ENCODE results near the gene SLC27A6. TPM values are rescaled to one million over a fixed set of nuclear protein-coding genes. Genes with fewer than 3 reads are reported as not detected.
"Not testable (repeated sequence)": the region's sequence is repeated elsewhere in the genome, so short reads cannot be mapped to it uniquely, and the experiment has no call there.

SLC27A6 gene
- total and polyA plus RNA-seq, 4 experiments from 2014 or later: not detected

GRCh38 chr5:129027260-129027659, 62.0 kb downstream of the SLC27A6 start:
- intact Hi-C loops (cut with micrococcal nuclease): no loop called here
- Mint-ChIP-seq H3K27me3 (peaks cover 2 to 3% of the 10 kb centered on the region in 2 donors), H3K9me3 (no peaks in the 10 kb centered on the region), H3K4me1 (no peaks in the 10 kb centered on the region), H3K4me3 (no peak overlapping the region), H3K27ac (no peak overlapping the region), H3K36me3 (no peaks in the 10 kb centered on the region)
- no peaks in the 10 kb centered on the region for H3K4me1 ChIP-seq (ENCODE audit: insufficient read depth, low read length)
- H3K27ac ChIP-seq (ENCODE audit: low read depth, low read length): no peak overlapping the region
- CTCF ChIA-PET (ENCODE audit: partially characterized antibody): no interaction called here
- no peak for DNase-seq
- no peaks in the 10 kb centered on the region for H3K27me3 ChIP-seq (ENCODE audit: insufficient read depth, low read length)
- no peaks in the 10 kb centered on the region for H3K36me3 ChIP-seq (ENCODE audit: insufficient read depth, low read length)
- POLR2A ChIA-PET (ENCODE audit: partially characterized antibody): no interaction called here
- H3K4me3 ChIP-seq (ENCODE audit: low read length in 2 of 2): no peak overlapping the region
- H3K9me3 ChIP-seq (ENCODE audit: control insufficient read depth in 1 of 2, low read length in 2 of 2): no peaks in the 10 kb centered on the region

DNA sequence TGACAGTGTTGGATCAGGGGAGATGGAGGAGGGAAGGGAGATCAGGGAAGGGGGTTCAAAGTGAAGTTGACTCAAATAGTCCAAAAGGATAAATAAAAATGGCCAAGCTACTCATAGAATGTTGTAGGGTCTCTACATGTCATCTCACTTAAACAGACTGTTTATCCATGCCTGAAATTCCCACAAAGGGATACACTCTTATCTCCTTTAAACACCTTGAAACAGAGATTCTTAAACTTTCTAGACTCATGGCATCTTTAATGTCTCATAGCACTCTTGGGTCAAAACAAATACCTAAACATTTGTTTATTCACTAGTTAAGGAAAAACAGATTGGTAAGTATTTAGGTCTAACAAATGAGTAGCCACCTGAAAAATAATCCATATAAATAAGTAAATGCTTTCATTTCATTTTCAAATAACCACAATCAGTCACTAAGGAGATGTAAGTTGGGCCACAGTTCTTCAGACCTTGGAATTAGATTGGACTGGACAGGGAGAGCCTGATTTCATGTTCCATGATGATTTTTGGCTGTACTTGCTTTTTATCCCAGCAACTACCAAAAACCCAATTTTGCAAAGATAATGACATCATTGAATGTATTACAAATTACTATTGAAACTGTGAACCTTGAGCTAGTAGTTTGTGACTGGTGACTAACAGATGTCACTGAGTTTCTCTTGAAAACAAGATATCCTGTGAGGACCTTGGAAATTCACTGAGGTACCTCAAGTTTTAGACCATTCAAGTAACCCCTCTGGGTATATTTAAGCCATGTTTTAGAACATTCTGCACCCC, 66.8 kb downstream of the SLC27A6 start:
- Histone ChIP-seq H3K4me3 (ENCODE audit: low read length in 2 of 2) (no peak overlapping the region), H3K36me3 (ENCODE audit: insufficient read depth, low read length) (no peaks in the 10 kb centered on the region), H3K27me3 (ENCODE audit: insufficient read depth, low read length) (no peaks in the 10 kb centered on the region), H3K27ac (ENCODE audit: low read depth, low read length) (no peak overlapping the region), H3K4me1 (ENCODE audit: insufficient read depth, low read length) (no peaks in the 10 kb centered on the region), H3K9me3 (ENCODE audit: control insufficient read depth in 1 of 2, low read length in 2 of 2) (no peaks in the 10 kb centered on the region)
- no peak for DNase-seq
- intact Hi-C loops (cut with micrococcal nuclease): no loop called here
- Mint-ChIP-seq H3K4me3 (peak overlapping the region in 1 of 8 donors; percentile 31), H3K27ac (no peak overlapping the region), H3K4me1 (peaks cover 0 to 1% (median 0%) of the 10 kb centered on the region in 4 donors), H3K9me3 (peaks cover 0 to 7% (median 0%) of the 10 kb centered on the region in 8 donors), H3K27me3 (peaks cover 0 to 5% of the 10 kb centered on the region in 2 donors), H3K36me3 (no peaks in the 10 kb centered on the region)
- POLR2A ChIA-PET (ENCODE audit: partially characterized antibody): no interaction called here
- CTCF ChIA-PET (ENCODE audit: partially characterized antibody): no interaction called here

GRCh38 chr5:129036257-129036656, 71.0 kb downstream of the SLC27A6 start:
- H3K4me1 ChIP-seq (ENCODE audit: insufficient read depth, low read length); H3K27ac Mint-ChIP-seq; H3K4me1 Mint-ChIP-seq; H3K27ac ChIP-seq (ENCODE audit: low read depth, low read length); DNase-seq; CTCF ChIA-PET (ENCODE audit: partially characterized antibody); H3K4me3 ChIP-seq (ENCODE audit: low read length in 2 of 2); H3K27me3 ChIP-seq (ENCODE audit: insufficient read depth, low read length); H3K9me3 Mint-ChIP-seq; H3K9me3 ChIP-seq (ENCODE audit: control insufficient read depth in 1 of 2, low read length in 2 of 2); H3K36me3 Mint-ChIP-seq; H3K36me3 ChIP-seq (ENCODE audit: insufficient read depth, low read length); intact Hi-C loops (cut with micrococcal nuclease); H3K27me3 Mint-ChIP-seq; POLR2A ChIA-PET (ENCODE audit: partially characterized antibody): not testable (repeated sequence)
- H3K4me3 Mint-ChIP-seq: peak overlapping the region in 1 of 8 donors; percentile 2

- Mint-ChIP-seq H3K9me3 (peaks cover 2 to 22% (median 14%) of the 10 kb centered on the region in 8 donors), H3K4me3 (no peak overlapping the region), H3K27ac (no peak overlapping the region), H3K36me3 (peaks cover 0 to 3% of the 10 kb centered on the region in 2 donors), H3K27me3 (peaks cover 0 to 2% of the 10 kb centered on the region in 2 donors), H3K4me1 (no peaks in the 10 kb centered on the region)
- POLR2A ChIA-PET (ENCODE audit: partially characterized antibody): no interaction called here
- Histone ChIP-seq H3K27me3 (ENCODE audit: insufficient read depth, low read length) (no peaks in the 10 kb centered on the region), H3K36me3 (ENCODE audit: insufficient read depth, low read length) (no peaks in the 10 kb centered on the region), H3K4me3 (ENCODE audit: low read length in 2 of 2) (no peak overlapping the region), H3K4me1 (ENCODE audit: insufficient read depth, low read length) (no peaks in the 10 kb centered on the region), H3K27ac (ENCODE audit: low read depth, low read length) (no peak overlapping the region), H3K9me3 (ENCODE audit: control insufficient read depth in 1 of 2, low read length in 2 of 2) (no peaks in the 10 kb centered on the region)
- CTCF ChIA-PET (ENCODE audit: partially characterized antibody): no interaction called here
- no peak for DNase-seq
- intact Hi-C loops (cut with micrococcal nuclease): no loop called here
These were observed 76.1 kb downstream of the SLC27A6 start for GRCh38 chr5:129041196-129041881.

DNA sequence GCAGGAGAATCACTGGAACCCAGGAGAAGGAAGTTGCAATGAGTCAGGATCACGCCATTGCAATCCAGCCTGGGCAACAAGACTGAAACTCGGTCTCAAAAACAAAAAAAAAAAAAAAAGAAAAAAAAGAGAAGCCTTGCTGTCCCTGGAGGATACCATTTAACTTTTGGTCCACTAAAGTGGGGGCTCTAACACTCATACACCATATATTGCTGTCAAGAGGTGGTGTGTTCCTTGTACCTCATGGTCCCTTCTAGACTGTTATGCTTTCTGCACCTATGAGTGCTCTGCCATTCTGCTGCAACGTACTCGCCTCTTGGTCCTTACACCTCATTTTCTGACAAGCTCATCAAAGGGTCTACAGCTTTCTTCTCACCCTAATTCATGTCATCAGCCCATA, 77.0 kb downstream of the SLC27A6 start:
- Mint-ChIP-seq H3K9me3 (peaks cover 2 to 22% (median 14%) of the 10 kb centered on the region in 8 donors), H3K4me3 (no peak overlapping the region), H3K36me3 (peaks cover 0 to 3% of the 10 kb centered on the region in 2 donors), H3K4me1 (no peaks in the 10 kb centered on the region), H3K27ac (no peak overlapping the region), H3K27me3 (peaks cover 0 to 2% of the 10 kb centered on the region in 2 donors)
- Histone ChIP-seq H3K4me1 (ENCODE audit: insufficient read depth, low read length) (no peaks in the 10 kb centered on the region), H3K27ac (ENCODE audit: low read depth, low read length) (no peak overlapping the region), H3K4me3 (ENCODE audit: low read length in 2 of 2) (no peak overlapping the region), H3K36me3 (ENCODE audit: insufficient read depth, low read length) (no peaks in the 10 kb centered on the region), H3K27me3 (ENCODE audit: insufficient read depth, low read length) (no peaks in the 10 kb centered on the region), H3K9me3 (ENCODE audit: control insufficient read depth in 1 of 2, low read length in 2 of 2) (no peaks in the 10 kb centered on the region)
- POLR2A ChIA-PET (ENCODE audit: partially characterized antibody): no interaction called here
- intact Hi-C loops (cut with micrococcal nuclease): no loop called here
- CTCF ChIA-PET (ENCODE audit: partially characterized antibody): no interaction called here
- no peak for DNase-seq

GRCh38 chr5:129043894-129044293, 78.6 kb downstream of the SLC27A6 start:
- no peak overlapping the region for H3K27ac Mint-ChIP-seq
- no peak overlapping the region for H3K4me3 ChIP-seq (ENCODE audit: low read length in 2 of 2)
- no peaks in the 10 kb centered on the region for H3K4me1 ChIP-seq (ENCODE audit: insufficient read depth, low read length)
- intact Hi-C loops (cut with micrococcal nuclease): no loop called here
- no peak overlapping the region for H3K4me3 Mint-ChIP-seq
- peaks cover 0 to 3% of the 10 kb centered on the region in 2 donors for H3K36me3 Mint-ChIP-seq
- H3K27me3 ChIP-seq (ENCODE audit: insufficient read depth, low read length): no peaks in the 10 kb centered on the region
- CTCF ChIA-PET (ENCODE audit: partially characterized antibody): no interaction called here
- peaks cover 0 to 2% of the 10 kb centered on the region in 2 donors for H3K27me3 Mint-ChIP-seq
- H3K9me3 ChIP-seq (ENCODE audit: control insufficient read depth in 1 of 2, low read length in 2 of 2): no peaks in the 10 kb centered on the region
- DNase-seq: no peak
- H3K9me3 Mint-ChIP-seq: peaks cover 2 to 22% (median 14%) of the 10 kb centered on the region in 8 donors
- H3K36me3 ChIP-seq (ENCODE audit: insufficient read depth, low read length): no peaks in the 10 kb centered on the region
- POLR2A ChIA-PET (ENCODE audit: partially characterized antibody): no interaction called here
- H3K4me1 Mint-ChIP-seq: no peaks in the 10 kb centered on the region
- H3K27ac ChIP-seq (ENCODE audit: low read depth, low read length): no peak overlapping the region

DNA sequence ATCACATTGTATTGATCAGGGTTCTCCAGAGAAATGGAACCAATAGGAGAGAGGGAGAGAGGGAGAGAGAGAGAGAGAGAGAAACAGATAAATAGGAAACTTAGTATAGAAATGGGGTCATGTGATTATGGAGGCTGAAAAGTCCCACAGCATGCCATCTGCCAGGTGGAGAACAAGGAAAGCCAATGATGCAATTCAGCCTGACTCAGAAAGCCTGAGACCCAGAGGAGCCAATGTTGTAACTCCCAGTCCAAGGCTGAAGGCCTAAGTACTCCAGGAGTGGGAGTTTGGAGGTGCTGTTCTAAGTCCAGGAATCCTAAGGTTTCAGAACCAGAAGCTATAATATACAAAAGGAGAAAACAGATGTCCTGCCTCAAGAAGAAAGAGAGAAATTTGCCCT, 80.9 kb downstream of the SLC27A6 start:
- Mint-ChIP-seq H3K4me3 (no peak overlapping the region), H3K4me1 (no peaks in the 10 kb centered on the region), H3K36me3 (peaks cover 0 to 3% of the 10 kb centered on the region in 2 donors), H3K9me3 (peaks cover 2 to 22% (median 14%) of the 10 kb centered on the region in 8 donors), H3K27ac (no peak overlapping the region), H3K27me3 (peaks cover 0 to 3% of the 10 kb centered on the region in 2 donors)
- intact Hi-C loops (cut with micrococcal nuclease): no loop called here
- H3K9me3 ChIP-seq (ENCODE audit: control insufficient read depth in 1 of 2, low read length in 2 of 2): no peaks in the 10 kb centered on the region
- DNase-seq: no peak
- ChIA-PET POLR2A (ENCODE audit: partially characterized antibody) (no interaction called here), CTCF (ENCODE audit: partially characterized antibody) (no interaction called here)
- no peaks in the 10 kb centered on the region for H3K36me3 ChIP-seq (ENCODE audit: insufficient read depth, low read length)
- no peak overlapping the region for H3K27ac ChIP-seq (ENCODE audit: low read depth, low read length)
- no peaks in the 10 kb centered on the region for H3K4me1 ChIP-seq (ENCODE audit: insufficient read depth, low read length)
- H3K27me3 ChIP-seq (ENCODE audit: insufficient read depth, low read length): no peaks in the 10 kb centered on the region
- H3K4me3 ChIP-seq (ENCODE audit: low read length in 2 of 2): no peak overlapping the region
